Spleen (tissue), 13 donors: ENCODE data around the gene CES3. TPM values are rescaled to one million over a fixed set of nuclear protein-coding genes. Genes with fewer than 3 reads are reported as not detected.

Source experiments
- DNase-seq: peaks from one replicate; pipeline ENCODE4 v3.0.0-alpha.2; 2020
- H3K27ac ChIP-seq, 8 donors: fragments of 200-600 bp; sonication (generic) in 7 of 8; 1 replicate in 4 of 8; 2 replicates in 4 of 8; pipeline versions ENCODE4 v1.5.0 to v1.8.0; 2016 to 2021; ENCODE audit warnings: inconsistent platforms in 4 of 8, mild to moderate bottlenecking in 4 of 8, moderate library complexity in 1 of 8
- H3K27me3 ChIP-seq, 7 donors: fragments of 200-600 bp; sonication (generic) in 6 of 7; replicated peaks in 1 of 7; 1 replicate in 4 of 7; 2 replicates in 3 of 7; pipeline versions ENCODE4 v1.5.0 to v1.8.0; 2016 to 2021; ENCODE audit warnings: inconsistent platforms in 3 of 7, mild to moderate bottlenecking in 1 of 7
- H3K36me3 ChIP-seq, 6 donors: fragments of 200-600 bp; sonication (generic) in 5 of 6; 1 replicate in 4 of 6; 2 replicates in 2 of 6; pipeline versions ENCODE4 v1.5.0 to v1.8.0; 2016 to 2021; ENCODE audit warnings: inconsistent platforms in 2 of 6
- H3K4me1 ChIP-seq, 6 donors: fragments of 200-600 bp; sonication (generic) in 5 of 6; 1 replicate in 3 of 6; 2 replicates in 3 of 6; pipeline versions ENCODE4 v1.5.0 to v1.8.0; 2016 to 2021; ENCODE audit warnings: inconsistent platforms in 3 of 6
- H3K4me3 ChIP-seq, 8 donors: fragments of 200-600 bp; sonication (generic) in 7 of 8; 1 replicate in 4 of 8; 2 replicates in 4 of 8; pipeline versions ENCODE4 v1.5.0 to v1.8.0; 2016 to 2021; ENCODE audit warnings: inconsistent platforms in 4 of 8, mild to moderate bottlenecking in 4 of 8, moderate library complexity in 2 of 8
- H3K9me3 ChIP-seq, 8 donors: fragments of 200-600 bp; sonication (generic) in 7 of 8; 1 replicate in 4 of 8; 2 replicates in 4 of 8; pipeline versions ENCODE4 v1.5.0 to v1.8.0; 2016 to 2021; ENCODE audit warnings: inconsistent platforms in 4 of 8
- POLR2A ChIP-seq, 3 donors: fragments of 450-650 bp; IDR thresholded peaks; one replicate each; pipeline ENCODE4 v1.5.1; 2017; ENCODE audit warnings: antibody characterized with exemption in 3 of 3, mild to moderate bottlenecking in 1 of 3
- POLR2AphosphoS5 ChIP-seq, 3 donors: sonication (generic); formaldehyde crosslinking; IDR thresholded peaks; one replicate each; pipeline ENCODE4 v1.5.1; 2017; ENCODE audit warnings: antibody characterized with exemption in 3 of 3
- WGBS, 5 donors: extraction: QIAGEN DNeasy Blood & Tissue Kit in 3 of 5; methylation state at CpG; one replicate each; pipeline versions ENCODE4 v1.1.5 to v1.1.7; 2013 to 2018; 5-methylcytosine and 5-hydroxymethylcytosine counted together
- intact Hi-C: fragments of 100-400 bp; cut with DNase I; formaldehyde crosslinking; loops from one replicate; pipeline ENCODE4 v1.15.0; 2023; ENCODE audit warnings: low total_unique reads
- long read RNA-seq, 2 donors: transcript quantifications; one replicate each; lab custom pipeline, GENCODE V29; 2026
- polyA plus RNA-seq, 3 donors: library from polyadenylated mRNA; stranded (reverse); fragments of 200-250 nt; gene quantifications; one replicate each; pipeline ENCODE4 v1.2.1, GENCODE V29; 2013
- total RNA-seq, 7 donors: library from RNA; depleted of rRNA in 3 of 7; stranded (reverse); fragments of >200 nt in 3 of 7; fragmentation: NEBNext Ultra II Directional in 4 of 7; extraction: Animal tissue kit (Norgen Biotek cat#: 25700) in 4 of 7; gene quantifications; one replicate each; pipeline versions ENCODE4 v1.1.0 to v1.2.1, GENCODE V29; 2016 to 2021
- TF ChIP-seq, protein P1 (sequence below), 11 experiments: fragments of 200-600 bp in 7 of 11; fragments of 450-650 bp in 4 of 11; sonication (generic) in 4 of 11; IDR thresholded peaks in 8 of 11; conservative IDR thresholded peaks in 3 of 11; 1 replicate in 7 of 11; 2 replicates in 4 of 11; pipeline versions ENCODE4 v1.4.0 to v1.8.0; 2016 to 2021; ENCODE audit warnings: antibody characterized with exemption in 11 of 11, inconsistent platforms in 4 of 11, mild to moderate bottlenecking in 1 of 11
- donor health status: healthy with polysubstance abuse.
- donor health status: DM: no; HTN: no; CAD: no; lungs with moderate emphysema.
- donor health status: DM: no; HTN: no; CAD: no.
- donor health status: Bipolar disorder and iron deficiency.
- donor health status: healthy.
- donor health status: DM: no; HTN: no; CAD: no.
- donor health status: DM: yes; HTN: yes; CAD: no.

CES3 gene
- total RNA-seq (1 to 10 TPM in 1 of 7 donors, under 1 TPM in 5, not detected in 1; 0.23 to 1.3 (median 0.33) TPM), polyA plus RNA-seq (under 1 TPM; 0.27 to 0.80 (median 0.43) TPM)
- long read RNA-seq, donor 1 = 0 reads
- long read RNA-seq, donor 2 = 0 reads

DNA sequence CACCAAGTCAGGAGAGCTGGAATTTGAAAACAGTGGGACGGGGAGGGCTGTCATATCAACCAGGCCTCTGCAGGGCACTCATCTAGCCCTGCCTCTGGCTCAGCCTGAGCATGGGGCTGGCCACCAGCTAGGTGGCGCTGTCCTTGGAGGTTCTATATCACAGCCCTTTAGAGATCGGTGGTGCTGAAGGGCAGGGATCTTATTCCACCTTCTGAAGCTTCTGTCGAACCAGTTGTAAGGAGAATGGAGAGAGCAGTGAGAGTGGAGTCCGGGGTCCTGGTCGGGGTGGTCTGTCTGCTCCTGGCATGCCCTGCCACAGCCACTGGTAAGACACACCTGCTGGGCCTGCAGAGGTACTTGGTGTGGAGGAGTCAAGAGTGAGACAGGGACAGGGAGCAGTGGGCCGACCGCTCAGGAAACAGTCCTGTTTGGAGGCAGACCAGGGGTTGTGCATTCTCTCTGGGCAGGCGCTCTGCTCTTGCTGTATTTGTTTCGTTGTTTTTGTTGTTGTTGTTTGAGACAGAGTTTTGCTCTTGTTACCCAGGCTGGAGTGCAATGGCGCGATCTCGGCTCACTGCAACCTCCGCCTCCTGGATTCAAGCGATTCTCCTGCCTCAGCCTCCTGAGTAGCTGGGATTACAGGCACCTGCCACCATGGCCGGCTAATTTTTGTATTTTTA, at the start of gene CES3:
TSS of gene CES3 (plus strand) at position 202 of the 680 bp plus-strand sequence. CDS start at position 244, 42 bp downstream.
- intact Hi-C loops = no loop called here
- H3K27ac ChIP-seq = peak within 1 kb of the TSS in 1 of 8 donors; percentile 38

GRCh38 chr16:66911801-66912200, 49.3 kb upstream of the CES3 start:
- H3K9me3 ChIP-seq = no peaks in the 10 kb centered on the region
- no peak overlapping the region for H3K4me3 ChIP-seq
- TF ChIP-seq, protein P1, sequence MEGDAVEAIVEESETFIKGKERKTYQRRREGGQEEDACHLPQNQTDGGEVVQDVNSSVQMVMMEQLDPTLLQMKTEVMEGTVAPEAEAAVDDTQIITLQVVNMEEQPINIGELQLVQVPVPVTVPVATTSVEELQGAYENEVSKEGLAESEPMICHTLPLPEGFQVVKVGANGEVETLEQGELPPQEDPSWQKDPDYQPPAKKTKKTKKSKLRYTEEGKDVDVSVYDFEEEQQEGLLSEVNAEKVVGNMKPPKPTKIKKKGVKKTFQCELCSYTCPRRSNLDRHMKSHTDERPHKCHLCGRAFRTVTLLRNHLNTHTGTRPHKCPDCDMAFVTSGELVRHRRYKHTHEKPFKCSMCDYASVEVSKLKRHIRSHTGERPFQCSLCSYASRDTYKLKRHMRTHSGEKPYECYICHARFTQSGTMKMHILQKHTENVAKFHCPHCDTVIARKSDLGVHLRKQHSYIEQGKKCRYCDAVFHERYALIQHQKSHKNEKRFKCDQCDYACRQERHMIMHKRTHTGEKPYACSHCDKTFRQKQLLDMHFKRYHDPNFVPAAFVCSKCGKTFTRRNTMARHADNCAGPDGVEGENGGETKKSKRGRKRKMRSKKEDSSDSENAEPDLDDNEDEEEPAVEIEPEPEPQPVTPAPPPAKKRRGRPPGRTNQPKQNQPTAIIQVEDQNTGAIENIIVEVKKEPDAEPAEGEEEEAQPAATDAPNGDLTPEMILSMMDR (IDR thresholded peaks at IDR 0.05 in 8 of 11, conservative IDR thresholded peaks at IDR 0.05 in 3 of 11) = no peak
- no peak for TF ChIP-seq POLR2AphosphoS5 (IDR thresholded peaks at IDR 0.05)
- TF ChIP-seq POLR2A (IDR thresholded peaks at IDR 0.05) = no peak
- no peaks in the 10 kb centered on the region for H3K36me3 ChIP-seq
- intact Hi-C loops = no loop called here
- H3K27me3 ChIP-seq = peaks cover 0 to 12% (median 0%) of the 10 kb centered on the region in 7 donors
- no peak overlapping the region for H3K27ac ChIP-seq
- WGBS, 5 donors = 88 to 97% (median 93%) methylated on average over 4 to 8 of the region's 8 CpGs
- DNase-seq = no peak
- no peaks in the 10 kb centered on the region for H3K4me1 ChIP-seq

More for the DNA sequence above, at the start of gene CES3:
- Histone ChIP-seq H3K4me1 (peaks cover 0 to 41% (median 7%) of the 10 kb centered on the region in 6 donors), H3K4me3 (peak within 1 kb of the TSS in 1 of 8 donors; percentile 28), H3K9me3 (no peaks in the 10 kb centered on the region), H3K36me3 (no peaks in the 10 kb centered on the region), H3K27me3 (peaks cover 0 to 5% (median 0%) of the 10 kb centered on the region in 7 donors)
- 71 to 79% (median 73%) methylated on average over 16 of the region's 16 CpGs for WGBS, 5 donors
- TF ChIP-seq POLR2A (IDR thresholded peaks at IDR 0.05) = no peak
- TF ChIP-seq POLR2AphosphoS5 (IDR thresholded peaks at IDR 0.05) = no peak
- TF ChIP-seq, protein P1 (IDR thresholded peaks at IDR 0.05 in 8 of 11, conservative IDR thresholded peaks at IDR 0.05 in 3 of 11) = peak in 10 of 11 experiments; percentile 22 to 78 (median 68)
- no peak for DNase-seq

GRCh38 chr16:66913081-66913480, 48.0 kb upstream of the CES3 start:
- no peak overlapping the region for H3K4me3 ChIP-seq
- H3K27ac ChIP-seq = no peak overlapping the region
- peaks cover 0 to 12% (median 0%) of the 10 kb centered on the region in 7 donors for H3K27me3 ChIP-seq
- intact Hi-C loops = no loop called here
- TF ChIP-seq POLR2A (IDR thresholded peaks at IDR 0.05) = no peak
- TF ChIP-seq POLR2AphosphoS5 (IDR thresholded peaks at IDR 0.05) = no peak
- H3K9me3 ChIP-seq = no peaks in the 10 kb centered on the region
- H3K36me3 ChIP-seq = no peaks in the 10 kb centered on the region
- no peak for DNase-seq
- 48 to 57% (median 54%) methylated on average over 8 to 10 of the region's 10 CpGs for WGBS, 5 donors
- H3K4me1 ChIP-seq = no peaks in the 10 kb centered on the region

DNA sequence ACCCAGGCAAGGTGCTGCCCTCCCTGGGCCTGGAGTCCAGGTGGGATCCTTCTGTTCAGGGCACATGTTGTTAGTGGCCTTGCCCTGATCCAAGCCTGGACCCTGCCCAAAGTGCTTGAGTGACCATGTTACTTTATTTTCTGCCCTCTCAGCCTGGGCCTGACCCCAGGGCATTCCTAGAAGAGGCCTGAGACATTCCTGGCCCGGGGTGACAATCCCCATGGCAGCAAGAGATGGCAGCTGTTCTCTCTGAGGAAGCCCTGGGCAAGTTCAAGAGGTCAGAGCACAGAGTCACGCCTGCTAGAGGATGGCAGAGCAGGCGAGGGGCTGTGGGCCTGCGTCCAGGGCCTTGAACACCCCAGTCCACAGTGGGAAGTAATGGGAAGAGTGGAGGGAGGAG, 47.4 kb upstream of the CES3 start:
- DNase-seq = no peak
- Histone ChIP-seq H3K36me3 (no peaks in the 10 kb centered on the region), H3K4me3 (no peak overlapping the region), H3K27me3 (peaks cover 0 to 13% (median 0%) of the 10 kb centered on the region in 7 donors), H3K4me1 (no peaks in the 10 kb centered on the region), H3K27ac (no peak overlapping the region), H3K9me3 (no peaks in the 10 kb centered on the region)
- TF ChIP-seq, protein P1 (IDR thresholded peaks at IDR 0.05 in 8 of 11, conservative IDR thresholded peaks at IDR 0.05 in 3 of 11) = no peak
- TF ChIP-seq POLR2A (IDR thresholded peaks at IDR 0.05) (no peak), POLR2AphosphoS5 (IDR thresholded peaks at IDR 0.05) (no peak)
- intact Hi-C loops = no loop called here
- 68 to 89% (median 81%) methylated on average over 4 of the region's 4 CpGs for WGBS, 5 donors
